NCI-H187 (cell line): ENCODE measurements around the gene NDST3.

Source experiments
- DNase-seq, 2 experiments: peaks; one replicate each; lab custom pipeline; 2025; lab: John Stamatoyannopoulos, UW

Gene NDST3

GRCh38 chr4:118034053-118034785 lies at the start of gene NDST3:
TSS of gene NDST3 (plus strand) at chr4:118034486. CDS start at chr4:118053911, 19,425 bp downstream.
- DNase-seq: peak in 1 of 2 experiments; percentile 6

- no peak for DNase-seq
These were observed 48.0 kb upstream of the NDST3 start for GRCh38 chr4:117986321-117986720.

- no peak for DNase-seq
These were observed 46.8 kb upstream of the NDST3 start for GRCh38 chr4:117987464-117987863.

- DNase-seq: no peak
These were observed 37.4 kb upstream of the NDST3 start for GRCh38 chr4:117996891-117997290.

- no peak for DNase-seq
These were observed 30.2 kb upstream of the NDST3 start for GRCh38 chr4:118004088-118004487.

GRCh38 chr4:118005883-118006282 lies 28.4 kb upstream of the NDST3 start:
- DNase-seq: no peak

GRCh38 chr4:118012142-118012541 lies 22.1 kb upstream of the NDST3 start:
- no peak for DNase-seq

- DNase-seq: no peak
These were observed 19.5 kb upstream of the NDST3 start for GRCh38 chr4:118014831-118015230.

- no peak for DNase-seq
These were observed 15.7 kb upstream of the NDST3 start for GRCh38 chr4:118018381-118019145.

- no peak for DNase-seq
These were observed 7.5 kb upstream of the NDST3 start for GRCh38 chr4:118026806-118027205.

GRCh38 chr4:118029224-118029623 lies 5.1 kb upstream of the NDST3 start:
- DNase-seq: no peak

GRCh38 chr4:118032691-118033090 lies 1.6 kb upstream of the NDST3 start:
- no peak for DNase-seq

- DNase-seq: no peak
These were observed 886 bp upstream of the NDST3 start for GRCh38 chr4:118033148-118034052.

GRCh38 chr4:118035309-118035708 lies 1.0 kb downstream of the NDST3 start:
- no peak for DNase-seq

GRCh38 chr4:118036336-118036735 lies 2.0 kb downstream of the NDST3 start:
- no peak for DNase-seq

GRCh38 chr4:118037955-118038354 lies 3.7 kb downstream of the NDST3 start:
- no peak for DNase-seq

GRCh38 chr4:118046323-118046722 lies 12.0 kb downstream of the NDST3 start:
- DNase-seq: no peak

- no peak for DNase-seq
These were observed 12.8 kb downstream of the NDST3 start for GRCh38 chr4:118047043-118047442.

- no peak for DNase-seq
These were observed 24.7 kb downstream of the NDST3 start for GRCh38 chr4:118058955-118059354.

- no peak for DNase-seq
These were observed 25.1 kb downstream of the NDST3 start for GRCh38 chr4:118059397-118059796.

- no peak for DNase-seq
These were observed 42.9 kb downstream of the NDST3 start for GRCh38 chr4:118076958-118077766.

GRCh38 chr4:118077767-118078105 lies 43.5 kb downstream of the NDST3 start:
- DNase-seq: no peak
